SK-N-SH treated with all-trans-retinoic acid at 6 μM for 48 hours (cell line): ENCODE measurements around the gene SLC27A5.
"Not testable (repeated sequence)": the region's sequence is repeated elsewhere in the genome, so short reads cannot be mapped to it uniquely, and the experiment has no call there.

Experiments
- ATAC-seq: fragments of 200-7000 bp; cut with Tn5 transposase; 3 replicates; pipeline ENCODE4 v1.9.1; 2020; ENCODE audit warnings: mild to moderate bottlenecking, moderate library complexity
- ARNTL ChIP-seq: fragments of 450-650 bp; formaldehyde crosslinking; IDR thresholded peaks from 2 replicates; pipeline ENCODE4 v1.5.0; 2020; ENCODE audit warnings: low read depth, mild to moderate bottlenecking, moderate library complexity, borderline replicate concordance
- BACH2 ChIP-seq: fragments of 250-450 bp; sonication (Bioruptor Pico); IDR thresholded peaks from 2 replicates; pipeline ENCODE4 v1.9.0; 2021; ENCODE audit warnings: mild to moderate bottlenecking, borderline replicate concordance
- CREB5 ChIP-seq: fragments of 250-450 bp; sonication (Bioruptor Pico); IDR thresholded peaks from 2 replicates; pipeline ENCODE4 v1.5.1; 2020; ENCODE audit warnings: low read depth, mild to moderate bottlenecking, moderate library complexity
- CSDC2 ChIP-seq: fragments of 250-450 bp; sonication (Bioruptor Pico); IDR thresholded peaks from 2 replicates; pipeline ENCODE4 v1.5.0; 2020; ENCODE audit warnings: mild to moderate bottlenecking, moderate library complexity
- GLIS3 ChIP-seq: fragments of 250-450 bp; sonication (Bioruptor Pico); IDR thresholded peaks from 2 replicates; pipeline ENCODE4 v1.5.0; 2020; ENCODE audit warnings: mild to moderate bottlenecking, moderate library complexity
- ISL1 ChIP-seq: fragments of 250-450 bp; sonication (Bioruptor Pico); IDR thresholded peaks from 2 replicates; pipeline ENCODE4 v2.1.2; 2022; ENCODE audit warnings: mild to moderate bottlenecking, moderate library complexity
- OSR1 ChIP-seq: fragments of 250-450 bp; sonication (Bioruptor Pico); IDR thresholded peaks from 2 replicates; pipeline ENCODE4 v1.8.0; 2022; ENCODE audit warnings: moderate library complexity, mild to moderate bottlenecking, inconsistent platforms
- POU6F1 ChIP-seq: fragments of 250-450 bp; sonication (Bioruptor Pico); IDR thresholded peaks from 2 replicates; pipeline ENCODE4 v1.8.0; 2021; ENCODE audit warnings: low read depth, mild to moderate bottlenecking, moderate library complexity, borderline replicate concordance
- PPARA ChIP-seq: fragments of 250-450 bp; sonication (Bioruptor Pico); IDR thresholded peaks from 2 replicates; pipeline ENCODE4 v1.5.0; 2020; ENCODE audit warnings: mild to moderate bottlenecking, borderline replicate concordance
- RARB ChIP-seq: fragments of 250-450 bp; sonication (Bioruptor Pico); IDR thresholded peaks from 2 replicates; pipeline ENCODE4 v1.8.0; 2021; ENCODE audit warnings: mild to moderate bottlenecking, moderate library complexity
- SNAI2 ChIP-seq: fragments of 250-450 bp; sonication (Bioruptor Pico); IDR thresholded peaks from 2 replicates; pipeline ENCODE4 v1.5.0; 2020; ENCODE audit warnings: mild to moderate bottlenecking, moderate library complexity
- TCF4 ChIP-seq: fragments of 250-450 bp; sonication (Bioruptor Pico); IDR thresholded peaks from 2 replicates; pipeline ENCODE4 v1.8.0; 2021; ENCODE audit warnings: mild to moderate bottlenecking, moderate library complexity, borderline replicate concordance
- TOX ChIP-seq: fragments of 250-450 bp; sonication (Bioruptor Pico); IDR thresholded peaks from 2 replicates; pipeline ENCODE4 v1.8.0; 2021; ENCODE audit warnings: mild to moderate bottlenecking, moderate library complexity, borderline replicate concordance
- TSHZ2 ChIP-seq: fragments of 250-450 bp; sonication (Bioruptor Pico); IDR thresholded peaks from 2 replicates; pipeline ENCODE4 v1.5.0; 2020; ENCODE audit warnings: mild to moderate bottlenecking, moderate library complexity
- ZC3H10 ChIP-seq: fragments of 250-450 bp; sonication (Bioruptor Pico); IDR thresholded peaks from 2 replicates; pipeline ENCODE4 v1.5.1; 2021; ENCODE audit warnings: mild to moderate bottlenecking, moderate library complexity
- ZFP3 ChIP-seq: fragments of 250-450 bp; sonication (Bioruptor Pico); IDR thresholded peaks from 2 replicates; pipeline ENCODE4 v1.5.0; 2020; ENCODE audit warnings: mild to moderate bottlenecking, moderate library complexity
- ZFP30 ChIP-seq: fragments of 450-650 bp; formaldehyde crosslinking; IDR thresholded peaks from 2 replicates; pipeline ENCODE4 v1.5.0; 2022; ENCODE audit warnings: mild to moderate bottlenecking, moderate library complexity
- ZNF565 ChIP-seq: fragments of 450-650 bp; formaldehyde crosslinking; conservative IDR thresholded peaks from 2 replicates; pipeline ENCODE4 v1.5.0; 2020; ENCODE audit warnings: low read depth, mild to moderate bottlenecking, moderate library complexity
- ZNF70 ChIP-seq: fragments of 450-650 bp; formaldehyde crosslinking; IDR thresholded peaks from 2 replicates; pipeline ENCODE4 v1.5.0; 2020; ENCODE audit warnings: mild to moderate bottlenecking, moderate library complexity
- ZNF8 ChIP-seq: fragments of 450-650 bp; formaldehyde crosslinking; IDR thresholded peaks from 2 replicates; pipeline ENCODE4 v1.5.0; 2020; ENCODE audit warnings: mild to moderate bottlenecking, moderate library complexity

SLC27A5 gene

GRCh38 chr19:58491393-58491792 lies 20.4 kb downstream of the SLC27A5 start:
- no peak for ATAC-seq

GRCh38 chr19:58484349-58484748 lies 27.4 kb downstream of the SLC27A5 start:
- ATAC-seq = not testable (repeated sequence)

More at GRCh38 chr19:58491393-58491792, 20.4 kb downstream of the SLC27A5 start:
- TF ChIP-seq CREB5 (CRISPR knock-in tag) (no peak), ZFP3 (CRISPR knock-in tag) (no peak), TSHZ2 (CRISPR knock-in tag) (no peak), RARB (CRISPR knock-in tag) (no peak), ZFP30 (CRISPR knock-in tag) (no peak), ZC3H10 (CRISPR knock-in tag) (no peak), ISL1 (CRISPR knock-in tag) (no peak), ZNF70 (CRISPR knock-in tag) (no peak), SNAI2 (CRISPR knock-in tag) (no peak)

- no peak for ATAC-seq
- no peak for TF ChIP-seq POU6F1 (CRISPR knock-in tag)
- no peak for TF ChIP-seq CREB5 (CRISPR knock-in tag)
- TF ChIP-seq TSHZ2 (CRISPR knock-in tag) = no peak
- TF ChIP-seq PPARA (CRISPR knock-in tag) = no peak
- TF ChIP-seq ZNF565 (CRISPR knock-in tag) = no peak
- no peak for TF ChIP-seq ZFP30 (CRISPR knock-in tag)
- no peak for TF ChIP-seq ARNTL (CRISPR knock-in tag)
- TF ChIP-seq RARB (CRISPR knock-in tag) = no peak
- TF ChIP-seq SNAI2 (CRISPR knock-in tag) = no peak
- TF ChIP-seq ZNF8 = no peak
- no peak for TF ChIP-seq CSDC2 (CRISPR knock-in tag)
- TF ChIP-seq TOX (CRISPR knock-in tag) = no peak
- no peak for TF ChIP-seq GLIS3 (CRISPR knock-in tag)
- no peak for TF ChIP-seq ZC3H10 (CRISPR knock-in tag)
- no peak for TF ChIP-seq ISL1 (CRISPR knock-in tag)
- no peak for TF ChIP-seq OSR1 (CRISPR knock-in tag)
Observed at GRCh38 chr19:58483776-58484175, 28.0 kb downstream of the SLC27A5 start.

GRCh38 chr19:58482372-58482771 lies 29.4 kb downstream of the SLC27A5 start:
- ATAC-seq = no peak
- TF ChIP-seq ZC3H10 (CRISPR knock-in tag) (no peak), ZNF70 (CRISPR knock-in tag) (no peak), SNAI2 (CRISPR knock-in tag) (no peak), ZFP3 (CRISPR knock-in tag) (no peak), TCF4 (CRISPR knock-in tag) (no peak), BACH2 (CRISPR knock-in tag) (no peak)
